ENCODE measurements around the gene PCBP3. TPM values are rescaled to one million over a fixed set of nuclear protein-coding genes. Genes with fewer than 3 reads are reported as not detected.
A peak's percentile ranks its signal among the peaks of the same experiment; 100 is the strongest.

The PCBP3 gene
- total RNA-seq, 6 experiments from 2014 or later: 0.37 to 1.5 (median 0.69) TPM

DNA sequence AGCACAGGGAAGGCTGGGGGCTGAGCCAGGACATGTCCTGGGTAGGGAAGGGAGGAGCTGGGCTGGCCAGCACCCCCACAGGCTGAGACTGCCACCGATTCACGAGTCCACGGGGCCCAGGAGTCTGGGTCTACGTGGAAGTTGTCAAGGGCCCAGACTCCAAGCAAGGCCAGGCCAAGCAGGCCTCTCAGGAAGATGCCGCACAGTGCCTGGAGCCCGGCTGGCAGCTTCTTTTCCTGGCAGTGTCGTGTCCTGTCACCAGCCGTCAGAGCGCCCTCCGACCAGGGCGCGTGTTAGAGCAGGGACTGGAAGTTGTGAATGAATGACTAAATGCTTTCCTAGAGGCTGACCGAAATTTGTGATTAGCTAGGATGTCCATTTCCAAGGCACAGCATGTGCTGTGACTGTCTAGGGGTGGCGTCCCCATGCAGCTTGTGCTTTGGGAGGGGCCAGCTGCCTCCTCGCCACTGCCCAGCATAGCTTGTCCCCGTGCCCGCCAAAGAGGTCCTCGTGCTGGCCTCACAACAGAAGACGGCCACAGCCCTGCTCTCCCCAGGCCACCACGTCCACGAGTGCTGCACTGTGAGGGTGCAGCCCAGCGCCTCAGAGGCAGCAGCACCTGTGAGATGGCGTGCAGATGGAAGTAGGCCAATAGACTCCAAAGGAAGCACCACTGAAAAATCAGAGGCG is 190.6 kb downstream of the PCBP3 start:
- no peak overlapping the region for H3K27ac ChIP-seq
- intact Hi-C loops (cut with DNase I): no loop called here
- H3K27me3 ChIP-seq: no peaks in the 10 kb centered on the region
- DNase-seq (no peak), ATAC-seq (no peak)
- H3K36me3 ChIP-seq: no peaks in the 10 kb centered on the region
- no peaks in the 10 kb centered on the region for H3K9me3 ChIP-seq
- WGBS (ENCODE audit: insufficient coverage, low coverage, low lambda C conversion rate, missing lambda C conversion rate): 100% methylated on average over 1 of the region's 24 CpGs
- no peak overlapping the region for H3K4me3 ChIP-seq
- no peaks in the 10 kb centered on the region for H3K4me1 ChIP-seq
- TF ChIP-seq, protein P1, sequence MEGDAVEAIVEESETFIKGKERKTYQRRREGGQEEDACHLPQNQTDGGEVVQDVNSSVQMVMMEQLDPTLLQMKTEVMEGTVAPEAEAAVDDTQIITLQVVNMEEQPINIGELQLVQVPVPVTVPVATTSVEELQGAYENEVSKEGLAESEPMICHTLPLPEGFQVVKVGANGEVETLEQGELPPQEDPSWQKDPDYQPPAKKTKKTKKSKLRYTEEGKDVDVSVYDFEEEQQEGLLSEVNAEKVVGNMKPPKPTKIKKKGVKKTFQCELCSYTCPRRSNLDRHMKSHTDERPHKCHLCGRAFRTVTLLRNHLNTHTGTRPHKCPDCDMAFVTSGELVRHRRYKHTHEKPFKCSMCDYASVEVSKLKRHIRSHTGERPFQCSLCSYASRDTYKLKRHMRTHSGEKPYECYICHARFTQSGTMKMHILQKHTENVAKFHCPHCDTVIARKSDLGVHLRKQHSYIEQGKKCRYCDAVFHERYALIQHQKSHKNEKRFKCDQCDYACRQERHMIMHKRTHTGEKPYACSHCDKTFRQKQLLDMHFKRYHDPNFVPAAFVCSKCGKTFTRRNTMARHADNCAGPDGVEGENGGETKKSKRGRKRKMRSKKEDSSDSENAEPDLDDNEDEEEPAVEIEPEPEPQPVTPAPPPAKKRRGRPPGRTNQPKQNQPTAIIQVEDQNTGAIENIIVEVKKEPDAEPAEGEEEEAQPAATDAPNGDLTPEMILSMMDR (IDR thresholded peaks at IDR 0.05): no peak
- TF ChIP-seq POLR2A (IDR thresholded peaks at IDR 0.05): no peak

DNA sequence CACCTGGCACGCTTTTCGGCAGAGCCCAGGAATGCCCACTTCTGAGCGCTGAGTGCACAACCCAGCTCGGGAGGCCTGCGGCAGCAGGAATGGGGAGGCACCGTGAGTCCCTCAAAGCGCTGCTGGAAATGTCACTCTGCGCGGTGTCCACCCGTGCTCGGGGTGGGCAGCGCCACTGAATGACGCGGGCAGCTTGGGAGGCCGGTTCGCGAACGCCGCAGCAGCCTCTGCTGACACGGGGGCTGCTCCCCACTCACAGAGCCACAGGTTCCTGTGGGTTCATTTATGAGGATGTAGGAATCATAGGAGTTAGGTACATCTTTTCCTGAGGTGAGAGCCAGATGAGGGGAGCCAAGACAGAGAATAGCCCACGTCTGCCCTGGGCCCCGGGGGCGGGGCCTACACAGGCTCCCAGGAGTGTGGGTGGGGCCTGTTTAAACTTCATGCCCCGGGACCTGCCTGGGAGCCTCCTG is 191.3 kb downstream of the PCBP3 start:
- DNase-seq (no peak), ATAC-seq (no peak)
- no CpG with 5 or more reads among the region's 24 CpGs for WGBS (ENCODE audit: insufficient coverage, low coverage, low lambda C conversion rate, missing lambda C conversion rate)
- Histone ChIP-seq H3K27me3 (no peaks in the 10 kb centered on the region), H3K36me3 (no peaks in the 10 kb centered on the region), H3K9me3 (no peaks in the 10 kb centered on the region), H3K4me3 (no peak overlapping the region), H3K4me1 (no peaks in the 10 kb centered on the region), H3K27ac (no peak overlapping the region)
- no peak for TF ChIP-seq POLR2A (IDR thresholded peaks at IDR 0.05)
- TF ChIP-seq, protein P1 (IDR thresholded peaks at IDR 0.05): no peak
- intact Hi-C loops (cut with DNase I): no loop called here

- WGBS (ENCODE audit: insufficient coverage, low coverage, low lambda C conversion rate, missing lambda C conversion rate): 80% methylated on average over 1 of the region's 21 CpGs
- no peak for TF ChIP-seq POLR2A (IDR thresholded peaks at IDR 0.05)
- TF ChIP-seq, protein P1 (IDR thresholded peaks at IDR 0.05): no peak
- intact Hi-C loops (cut with DNase I): no loop called here
- ATAC-seq (peak in 1 of 4 donors; percentile 14), DNase-seq (no peak)
- Histone ChIP-seq H3K4me3 (no peak overlapping the region), H3K27ac (no peak overlapping the region), H3K36me3 (no peaks in the 10 kb centered on the region), H3K27me3 (no peaks in the 10 kb centered on the region), H3K4me1 (no peaks in the 10 kb centered on the region), H3K9me3 (no peaks in the 10 kb centered on the region)
Observed at GRCh38 chr21:45835301-45836267, 192.1 kb downstream of the PCBP3 start.

GRCh38 chr21:45836268-45836655 is 192.7 kb downstream of the PCBP3 start:
- H3K27me3 ChIP-seq: no peaks in the 10 kb centered on the region
- no peak overlapping the region for H3K27ac ChIP-seq
- H3K4me1 ChIP-seq: no peaks in the 10 kb centered on the region
- no peak for DNase-seq
- 51% methylated on average over 6 of the region's 13 CpGs for WGBS (ENCODE audit: insufficient coverage, low coverage, low lambda C conversion rate, missing lambda C conversion rate)
- H3K9me3 ChIP-seq: peaks cover 0 to 3% (median 0%) of the 10 kb centered on the region in 4 donors
- no peaks in the 10 kb centered on the region for H3K36me3 ChIP-seq
- no peak for ATAC-seq
- no peak overlapping the region for H3K4me3 ChIP-seq
- intact Hi-C loops (cut with DNase I): no loop called here
- TF ChIP-seq, protein P1 (IDR thresholded peaks at IDR 0.05): no peak
- no peak for TF ChIP-seq POLR2A (IDR thresholded peaks at IDR 0.05)

Data from right lobe of liver (tissue), 6 donors.